Fibroblast of pulmonary artery (primary cell): ENCODE results near the gene CENPP.

Experiments used
- DNase-seq: peaks from one replicate; pipeline ENCODE4 v3.0.0-alpha.2; 2010; ENCODE audit warnings: low read depth
- H3K4me3 ChIP-seq: replicated peaks from 2 replicates; pipeline ENCODE4 v1.5.1; 2011; ENCODE audit warnings: low read depth, mild to moderate bottlenecking, control low read depth, low read length, moderate library complexity
- TF ChIP-seq, protein P1 (sequence below): IDR thresholded peaks from 2 replicates; pipeline ENCODE4 v1.5.1; 2011; ENCODE audit warnings: mild to moderate bottlenecking, control low read depth, low read length, inconsistent platforms; ENCODE audit errors: missing control alignments

The CENPP gene

DNA sequence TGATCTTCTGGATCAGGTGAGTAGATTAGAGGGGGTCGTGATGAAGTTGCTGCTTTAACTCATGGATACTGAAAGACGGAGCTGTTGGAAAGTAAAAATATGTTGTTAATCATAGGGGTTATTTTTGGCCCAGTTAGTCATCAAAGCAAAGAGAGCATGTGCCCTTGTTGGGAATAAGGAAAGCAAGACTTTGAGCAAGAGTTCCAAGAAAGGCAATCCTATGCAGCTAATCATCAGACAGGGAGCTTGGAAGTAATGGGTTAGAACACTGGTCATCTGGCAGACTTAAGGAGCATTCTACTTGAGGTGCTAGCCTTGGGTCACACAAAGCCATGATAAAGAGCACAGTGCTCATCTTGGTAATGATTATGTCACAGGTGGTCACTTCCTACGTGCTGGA is 138.2 kb downstream of the CENPP start:
- H3K4me3 ChIP-seq = no peak overlapping the region
- TF ChIP-seq, protein P1, sequence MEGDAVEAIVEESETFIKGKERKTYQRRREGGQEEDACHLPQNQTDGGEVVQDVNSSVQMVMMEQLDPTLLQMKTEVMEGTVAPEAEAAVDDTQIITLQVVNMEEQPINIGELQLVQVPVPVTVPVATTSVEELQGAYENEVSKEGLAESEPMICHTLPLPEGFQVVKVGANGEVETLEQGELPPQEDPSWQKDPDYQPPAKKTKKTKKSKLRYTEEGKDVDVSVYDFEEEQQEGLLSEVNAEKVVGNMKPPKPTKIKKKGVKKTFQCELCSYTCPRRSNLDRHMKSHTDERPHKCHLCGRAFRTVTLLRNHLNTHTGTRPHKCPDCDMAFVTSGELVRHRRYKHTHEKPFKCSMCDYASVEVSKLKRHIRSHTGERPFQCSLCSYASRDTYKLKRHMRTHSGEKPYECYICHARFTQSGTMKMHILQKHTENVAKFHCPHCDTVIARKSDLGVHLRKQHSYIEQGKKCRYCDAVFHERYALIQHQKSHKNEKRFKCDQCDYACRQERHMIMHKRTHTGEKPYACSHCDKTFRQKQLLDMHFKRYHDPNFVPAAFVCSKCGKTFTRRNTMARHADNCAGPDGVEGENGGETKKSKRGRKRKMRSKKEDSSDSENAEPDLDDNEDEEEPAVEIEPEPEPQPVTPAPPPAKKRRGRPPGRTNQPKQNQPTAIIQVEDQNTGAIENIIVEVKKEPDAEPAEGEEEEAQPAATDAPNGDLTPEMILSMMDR = no peak
- peak; percentile 79 for DNase-seq

DNA sequence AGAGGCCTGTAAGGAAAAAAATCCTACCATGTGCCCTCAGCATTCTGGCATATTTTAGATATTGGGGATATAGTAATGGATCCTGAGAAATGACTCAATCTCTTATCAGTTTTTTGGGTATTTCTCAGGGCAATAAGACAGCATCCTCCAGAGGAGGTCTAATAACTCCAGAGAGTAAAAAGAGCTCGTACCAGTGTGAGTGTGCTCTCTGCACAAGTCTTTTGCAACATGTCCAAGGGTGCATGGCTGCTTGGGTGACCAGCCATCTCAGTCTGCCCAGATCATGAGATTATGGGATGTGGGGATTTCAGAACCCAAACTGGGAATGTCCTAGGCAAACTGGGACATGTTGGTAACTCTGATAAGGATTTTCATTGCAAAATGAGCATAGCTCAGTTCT is 141.3 kb downstream of the CENPP start:
- no peak overlapping the region for H3K4me3 ChIP-seq
- no peak for DNase-seq
- TF ChIP-seq, protein P1 = no peak

- DNase-seq = no peak
- H3K4me3 ChIP-seq = no peak overlapping the region
- TF ChIP-seq, protein P1 = no peak
Observed at GRCh38 chr9:92467511-92467910, 141.8 kb downstream of the CENPP start.

- TF ChIP-seq, protein P1 = no peak
- DNase-seq = no peak
- H3K4me3 ChIP-seq = no peak overlapping the region
Observed at GRCh38 chr9:92468206-92468605, 142.5 kb downstream of the CENPP start.

DNA sequence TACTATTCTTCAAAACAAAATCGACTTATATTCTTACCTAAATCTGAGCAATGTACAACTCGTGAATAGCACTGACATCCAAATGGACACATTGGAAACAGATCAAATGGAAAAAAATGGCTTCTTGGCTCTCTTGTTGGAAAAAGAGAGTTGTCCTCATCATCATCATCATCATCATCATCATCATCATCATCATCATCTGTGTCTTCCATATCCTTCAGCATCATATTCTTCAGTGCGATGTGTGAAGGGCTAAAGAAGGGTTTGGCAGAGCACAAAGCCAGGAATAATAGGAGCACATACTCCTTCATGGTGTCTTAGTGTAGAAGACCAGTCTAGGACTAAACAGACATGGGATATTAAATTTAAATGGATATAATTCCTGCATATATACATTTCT is 148.8 kb downstream of the CENPP start:
- TF ChIP-seq, protein P1 = no peak
- no peak for DNase-seq
- H3K4me3 ChIP-seq = no peak overlapping the region

- no peak for DNase-seq
- TF ChIP-seq, protein P1 = no peak
- H3K4me3 ChIP-seq = no peak overlapping the region
Observed at GRCh38 chr9:92476962-92477361, 151.2 kb downstream of the CENPP start.

GRCh38 chr9:92478783-92479182 is 153.0 kb downstream of the CENPP start:
- no peak overlapping the region for H3K4me3 ChIP-seq
- no peak for DNase-seq
- TF ChIP-seq, protein P1 = no peak
